Astrocyte of the hippocampus (primary cell): ENCODE results near the gene IL13RA2.

Experiments
- DNase-seq: peaks from one replicate; pipeline ENCODE4 v3.0.0; 2011; ENCODE audit warnings: low read depth, low spot score

IL13RA2 gene, protein sequence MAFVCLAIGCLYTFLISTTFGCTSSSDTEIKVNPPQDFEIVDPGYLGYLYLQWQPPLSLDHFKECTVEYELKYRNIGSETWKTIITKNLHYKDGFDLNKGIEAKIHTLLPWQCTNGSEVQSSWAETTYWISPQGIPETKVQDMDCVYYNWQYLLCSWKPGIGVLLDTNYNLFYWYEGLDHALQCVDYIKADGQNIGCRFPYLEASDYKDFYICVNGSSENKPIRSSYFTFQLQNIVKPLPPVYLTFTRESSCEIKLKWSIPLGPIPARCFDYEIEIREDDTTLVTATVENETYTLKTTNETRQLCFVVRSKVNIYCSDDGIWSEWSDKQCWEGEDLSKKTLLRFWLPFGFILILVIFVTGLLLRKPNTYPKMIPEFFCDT

DNA sequence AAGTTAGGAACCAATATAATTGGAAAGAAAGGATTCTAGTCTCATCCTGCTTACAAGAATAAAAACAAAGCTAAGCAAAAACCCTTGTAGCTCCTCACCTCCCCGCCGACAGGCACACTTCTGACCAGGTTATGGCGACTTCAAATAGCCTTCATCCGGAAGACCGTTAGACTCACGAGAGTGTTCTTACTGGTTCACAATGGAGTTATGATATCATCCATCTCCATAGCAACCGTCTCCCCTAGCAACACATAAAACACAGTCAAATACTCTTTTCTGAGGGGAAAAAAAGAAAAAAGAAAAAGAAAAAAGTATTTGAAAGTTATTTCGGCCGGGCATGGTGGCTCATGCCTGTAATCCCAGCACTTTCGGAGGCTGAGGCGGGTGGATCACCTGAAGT lies at the start of gene IL13RA2:
IL13RA2 (minus strand) TSS at position 162 of the 400 bp plus-strand sequence. CDS start 347 bp downstream, outside the sequence.
- peak; percentile 16 for DNase-seq

DNA sequence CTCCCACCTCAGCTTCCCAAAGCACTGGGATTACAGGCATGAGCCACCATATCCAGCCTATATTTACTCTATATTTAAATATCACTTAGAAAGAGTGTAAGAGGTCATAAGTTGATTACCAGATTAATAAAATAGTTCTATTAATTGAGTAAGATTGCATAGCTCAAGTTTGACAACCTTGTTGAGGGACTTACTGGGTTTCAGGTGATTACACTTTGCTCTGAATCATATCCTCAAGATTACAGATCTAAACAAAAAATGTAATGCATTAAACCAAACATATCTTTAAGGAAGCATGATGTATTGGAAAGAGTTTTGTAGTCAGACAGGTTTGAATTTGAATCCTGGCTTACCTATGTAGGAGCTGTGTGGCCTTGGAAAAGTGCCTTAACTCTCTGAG lies 47.9 kb upstream of the IL13RA2 start:
- no peak for DNase-seq

DNA sequence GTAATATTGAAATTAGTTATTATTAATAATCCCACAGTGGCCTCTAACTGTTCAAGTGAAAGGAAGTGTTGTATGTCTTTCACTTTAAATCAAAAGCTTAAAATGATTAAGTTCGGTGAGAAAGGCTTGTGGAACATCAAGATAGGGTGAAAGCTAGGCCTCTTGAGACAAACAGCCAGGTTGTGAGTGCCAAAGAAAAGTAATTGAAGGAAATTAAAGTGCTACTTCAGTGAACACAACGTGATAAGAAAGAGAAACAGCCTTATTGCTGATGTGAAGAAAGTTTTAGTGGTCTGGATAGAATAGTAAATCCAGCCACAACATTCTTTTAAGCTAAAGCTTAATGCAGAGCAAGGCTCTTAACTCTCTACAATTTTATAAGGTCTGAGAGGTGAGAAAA lies 42.6 kb upstream of the IL13RA2 start:
- DNase-seq = peak; percentile 1

DNA sequence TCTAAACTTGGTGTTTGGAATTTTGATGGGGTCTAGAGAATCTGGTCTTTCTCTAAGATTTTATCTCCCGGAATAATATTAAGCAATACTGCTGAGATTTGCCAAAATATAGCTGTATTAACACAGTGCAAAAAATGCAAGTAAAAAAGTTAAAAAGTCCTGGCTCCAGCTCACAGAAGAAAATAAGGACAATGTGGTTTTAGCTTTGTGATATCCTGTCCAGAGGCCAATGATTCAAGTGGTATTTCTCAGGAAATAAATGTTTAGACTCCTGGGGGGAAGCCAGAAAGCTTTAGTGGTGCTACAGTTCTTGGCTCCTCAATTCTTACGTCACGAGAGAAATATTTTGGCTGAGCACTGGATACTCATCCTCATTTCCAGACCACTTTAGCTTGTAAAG lies 40.9 kb upstream of the IL13RA2 start:
- peak; percentile 54 for DNase-seq

DNA sequence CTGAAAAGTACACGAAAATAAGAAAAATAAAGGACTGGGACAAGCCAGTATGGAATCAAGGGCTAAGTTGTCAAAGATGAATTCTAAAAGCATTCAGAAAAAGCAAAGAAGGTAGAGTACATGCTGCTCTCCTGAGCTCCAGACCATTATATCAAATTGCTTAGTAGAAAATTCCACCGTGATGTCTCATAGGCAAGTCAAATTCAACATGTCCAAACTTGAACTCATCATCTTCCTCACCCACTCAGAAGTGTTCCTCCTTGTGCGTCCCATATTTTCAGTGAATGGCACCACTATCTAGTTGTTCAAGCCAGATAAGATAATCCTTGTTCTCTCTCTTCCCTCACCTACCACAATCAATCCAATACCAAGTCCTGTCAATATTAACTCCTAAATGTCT lies 37.5 kb upstream of the IL13RA2 start:
- no peak for DNase-seq

DNA sequence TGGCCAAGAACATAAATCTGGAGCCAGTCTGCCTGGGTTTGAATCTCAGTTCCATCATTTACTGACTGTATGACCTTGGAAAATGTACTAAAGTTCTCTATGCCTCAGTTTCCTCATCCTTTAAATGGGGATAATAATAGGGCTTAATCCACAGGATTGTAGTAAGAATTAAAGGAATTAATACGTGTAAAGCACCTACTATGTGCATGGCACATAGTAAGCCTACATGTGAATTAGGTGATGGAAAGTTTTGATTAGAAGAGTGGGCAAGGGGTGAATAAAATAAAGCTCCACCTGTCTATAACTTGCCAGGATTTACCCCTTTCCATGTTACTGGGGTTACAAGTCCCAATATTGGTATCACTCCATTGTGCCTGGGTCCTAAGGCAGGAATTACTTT lies 35.8 kb upstream of the IL13RA2 start:
- no peak for DNase-seq

DNA sequence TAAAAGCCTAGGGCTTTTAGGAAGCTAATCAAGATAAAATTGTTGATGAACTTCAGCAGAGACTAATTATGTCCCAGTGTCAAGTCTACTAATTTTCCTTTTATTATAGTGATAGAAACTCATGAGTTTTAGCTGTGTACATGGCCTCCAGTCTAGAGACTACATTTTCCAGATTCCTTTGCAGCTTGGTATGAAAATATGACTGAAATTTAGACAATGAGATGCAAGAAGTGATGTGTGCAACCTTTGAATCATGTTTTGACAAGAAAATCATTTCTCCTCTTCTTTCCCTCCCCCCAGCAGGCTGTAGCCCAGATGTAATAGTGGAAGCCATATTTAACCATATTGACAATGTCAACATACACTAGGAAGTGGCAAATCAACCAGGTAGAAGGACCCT lies 30.3 kb upstream of the IL13RA2 start:
- DNase-seq = no peak

DNA sequence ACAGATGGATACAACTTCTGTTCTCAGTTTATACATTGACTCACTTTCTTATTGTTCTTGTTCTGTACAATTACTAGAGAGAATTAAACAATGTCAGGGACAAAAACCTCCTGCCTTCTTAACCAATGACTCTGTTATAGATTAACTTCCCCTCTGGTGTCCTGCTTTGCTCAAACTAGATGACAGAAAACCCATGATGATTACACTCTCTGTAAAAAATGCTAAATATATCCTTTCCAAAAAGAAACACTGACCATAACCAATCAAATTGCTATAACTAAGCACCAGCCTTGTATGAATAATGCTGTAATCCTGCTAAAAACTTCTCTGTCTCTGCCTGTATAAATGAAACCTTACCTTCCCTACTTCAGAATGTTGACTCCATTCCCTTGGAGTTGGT lies 29.8 kb upstream of the IL13RA2 start:
- no peak for DNase-seq

DNA sequence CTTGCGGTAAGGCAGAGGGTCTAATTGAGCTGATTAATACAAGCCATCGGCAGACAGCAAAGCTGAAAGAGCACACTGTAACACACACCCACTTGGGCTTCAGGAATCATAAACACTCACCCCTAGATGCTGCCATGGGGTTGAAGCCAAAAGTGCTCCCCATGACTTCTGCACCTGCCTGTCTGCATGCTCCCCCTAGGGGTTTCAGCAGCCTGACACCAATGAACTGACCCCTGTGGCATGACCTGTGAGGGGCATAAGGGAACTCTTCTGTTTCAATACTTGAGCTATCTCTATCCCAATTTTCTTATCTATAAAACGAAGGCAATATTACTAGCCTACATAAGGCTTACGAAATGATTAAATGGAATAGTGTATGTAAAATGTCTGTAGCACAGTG lies 23.0 kb upstream of the IL13RA2 start:
- DNase-seq = no peak

DNA sequence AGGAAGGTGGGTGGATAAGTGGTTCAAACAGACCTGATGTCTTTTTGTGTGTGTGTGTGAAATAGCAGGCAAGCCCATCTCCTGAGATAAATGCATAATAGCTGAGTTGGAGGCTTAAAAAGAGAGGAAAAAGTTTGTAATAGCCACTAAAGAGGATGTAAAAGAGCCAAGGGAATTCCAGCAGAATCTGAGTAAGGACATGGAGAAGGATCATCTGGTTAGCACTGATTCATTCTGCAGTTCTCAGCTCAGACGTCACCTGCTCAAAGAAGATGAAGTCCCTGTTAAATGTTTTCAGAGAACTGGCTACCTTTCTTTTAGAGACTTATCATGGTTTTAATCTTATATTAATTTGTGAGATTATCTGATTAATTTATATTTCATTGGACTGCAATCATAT lies 21.0 kb upstream of the IL13RA2 start:
- no peak for DNase-seq

DNA sequence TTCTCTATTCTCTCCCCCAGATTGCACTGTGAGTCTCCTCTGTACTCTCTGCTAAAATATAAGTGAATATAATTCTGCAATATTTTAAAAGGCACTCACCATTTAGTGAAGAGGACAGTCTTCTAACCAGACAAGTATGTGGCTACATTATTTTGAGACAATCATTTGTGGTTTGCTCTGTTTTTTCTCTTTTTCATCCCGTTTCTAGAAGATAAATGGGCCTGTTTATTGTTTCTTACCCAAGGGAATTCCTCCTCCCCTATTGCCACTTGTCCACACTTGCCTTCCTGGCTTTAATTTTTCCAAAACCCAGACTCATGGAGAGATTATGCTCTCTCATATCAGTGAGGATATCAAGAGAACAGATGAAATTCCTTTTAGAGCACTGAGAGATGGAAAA lies 18.6 kb upstream of the IL13RA2 start:
- DNase-seq = no peak

DNA sequence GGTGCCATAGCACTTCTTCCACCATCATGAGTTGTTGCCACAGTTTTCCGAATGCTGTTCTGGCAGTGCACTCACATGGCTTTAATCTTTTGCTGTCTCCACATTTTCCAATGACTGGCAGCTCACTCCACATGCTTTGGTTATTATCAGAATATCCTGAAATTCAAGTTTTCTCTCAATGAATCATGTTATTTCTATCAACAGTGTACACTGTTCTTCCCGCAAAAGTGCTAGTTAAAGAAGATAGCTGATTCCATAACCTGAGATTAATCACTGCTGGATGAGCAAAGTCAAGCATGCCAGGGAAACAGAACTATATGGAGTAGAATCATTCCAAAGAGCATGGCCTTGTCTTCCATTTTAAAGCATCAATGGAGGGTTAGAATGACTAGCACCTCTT lies 14.6 kb upstream of the IL13RA2 start:
- DNase-seq = no peak

DNA sequence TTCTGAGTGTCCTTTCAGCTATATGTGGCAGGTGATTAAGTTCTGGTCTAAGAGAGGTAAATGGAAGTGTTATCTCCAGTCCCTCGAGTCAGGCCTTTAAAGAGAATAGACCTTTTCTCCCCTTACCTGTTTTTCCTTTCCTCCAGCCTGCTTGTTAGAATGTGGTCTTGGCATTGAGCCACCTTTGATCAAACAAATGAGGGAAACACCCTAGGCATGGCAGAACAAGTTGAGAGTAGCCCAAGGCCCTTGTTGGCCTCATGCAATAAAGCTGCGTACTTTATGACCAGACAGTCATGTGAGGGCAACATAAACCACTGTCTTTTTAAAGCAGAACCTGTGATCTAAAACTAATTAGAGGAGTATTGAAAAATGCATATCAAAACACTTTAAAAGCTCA lies 13.2 kb upstream of the IL13RA2 start:
- DNase-seq = no peak

DNA sequence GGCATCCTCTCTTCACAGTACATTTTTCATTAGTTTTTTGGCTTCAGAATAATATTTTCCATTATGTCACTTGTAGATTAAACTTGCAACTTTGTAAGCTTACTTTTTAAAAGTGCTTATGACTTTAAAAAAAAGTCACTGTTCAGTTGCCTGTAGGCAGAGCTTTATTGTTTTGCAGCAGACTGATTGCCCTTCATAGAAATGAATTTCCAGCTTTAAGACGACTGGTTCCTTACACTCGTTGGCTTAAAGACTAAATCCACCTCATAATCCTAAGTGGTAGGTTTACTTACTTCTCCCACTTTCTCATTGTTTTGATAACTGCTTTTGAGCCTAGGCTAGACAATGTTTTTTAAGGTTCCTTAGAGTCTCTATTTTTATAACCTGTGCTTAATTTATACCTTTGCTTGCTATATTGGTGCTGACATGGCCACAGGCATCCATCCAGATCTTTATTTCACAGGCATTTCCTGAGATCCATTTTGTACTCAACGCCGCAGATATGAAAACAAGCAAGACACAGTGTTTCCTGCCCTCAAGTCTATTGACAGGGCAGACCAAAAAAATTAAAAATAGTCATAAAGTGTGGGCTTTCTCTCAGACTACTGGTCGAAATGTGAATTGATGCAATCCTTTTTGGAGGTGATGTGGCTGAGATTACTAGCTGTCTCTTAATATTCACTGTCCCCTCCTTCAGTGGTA lies 12.6 kb upstream of the IL13RA2 start:
- DNase-seq = no peak

DNA sequence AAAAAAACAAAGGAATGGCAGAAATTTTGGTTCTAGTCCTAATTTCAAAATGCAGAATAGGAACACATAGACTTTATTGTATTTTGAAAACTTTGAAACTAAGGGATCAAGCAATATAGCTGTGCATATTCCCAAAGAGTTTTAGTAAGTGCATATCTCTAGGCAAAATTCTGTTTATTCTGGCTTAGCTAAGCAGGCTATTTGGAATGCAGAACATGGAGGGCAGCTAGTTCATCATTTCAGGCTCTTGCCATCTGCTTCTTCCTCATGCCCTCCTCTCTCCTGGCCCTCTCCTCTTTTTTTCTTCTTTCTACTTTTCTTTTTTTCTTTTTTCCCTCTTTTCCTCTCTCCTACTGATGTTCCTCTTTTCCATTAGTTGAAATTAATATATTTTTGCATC lies 12.0 kb upstream of the IL13RA2 start:
- DNase-seq = no peak

DNA sequence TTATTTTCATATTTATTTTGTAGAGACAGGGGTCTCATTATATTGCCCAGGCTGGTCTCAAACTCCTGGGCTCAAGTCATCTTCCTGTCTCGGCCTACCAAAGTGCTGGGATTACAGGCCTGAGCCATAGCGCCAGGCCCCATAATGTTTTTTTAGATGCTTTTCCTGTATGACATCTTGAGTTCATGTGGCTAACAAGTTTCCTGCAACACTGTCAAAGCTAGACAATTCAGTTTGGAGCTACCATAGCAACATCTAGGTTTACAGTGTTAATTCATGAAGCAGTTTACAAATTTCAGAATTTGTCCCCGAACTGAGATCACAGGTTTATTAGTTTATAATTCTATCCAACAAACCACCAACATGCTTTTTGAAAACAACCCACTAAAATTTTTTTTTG lies 6.4 kb upstream of the IL13RA2 start:
- DNase-seq = no peak

DNA sequence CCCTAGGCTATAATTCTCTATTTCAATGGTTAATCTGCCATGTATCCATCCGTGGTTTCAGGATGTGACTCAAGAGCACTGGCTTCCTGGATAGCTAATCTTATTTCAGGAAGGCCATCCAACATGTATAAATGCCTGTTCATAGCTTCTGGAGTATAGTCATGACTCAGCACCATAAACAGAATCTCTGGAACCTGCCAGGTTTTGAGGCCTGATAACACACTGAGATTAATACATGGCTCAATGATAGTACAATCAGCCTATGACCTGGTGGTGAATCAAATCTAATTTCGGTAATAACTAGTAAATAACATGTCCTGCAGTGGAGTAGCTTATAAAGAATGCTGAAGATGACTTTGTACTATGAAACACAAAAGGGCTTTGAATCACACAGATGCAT lies 5.7 kb upstream of the IL13RA2 start:
- peak; percentile 19 for DNase-seq

DNA sequence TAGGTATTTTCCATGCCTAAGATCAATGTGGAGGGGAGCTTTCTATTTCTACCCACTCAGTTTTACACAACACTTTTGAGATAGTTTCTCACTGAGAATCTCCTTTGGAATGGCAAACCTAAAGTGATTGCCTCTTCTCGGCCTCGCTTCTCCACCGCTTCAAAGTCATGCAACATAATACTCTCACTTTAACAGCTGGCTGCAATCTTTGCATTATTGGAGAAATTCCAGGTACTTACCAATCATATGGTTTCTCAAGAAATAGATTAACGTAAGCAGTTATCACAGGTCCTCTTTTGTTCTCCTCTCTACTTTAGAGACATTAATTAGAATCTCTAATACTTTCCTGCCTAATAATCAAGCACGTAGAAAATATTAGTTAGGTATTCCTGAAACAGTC lies 3.7 kb upstream of the IL13RA2 start:
- DNase-seq = no peak

DNA sequence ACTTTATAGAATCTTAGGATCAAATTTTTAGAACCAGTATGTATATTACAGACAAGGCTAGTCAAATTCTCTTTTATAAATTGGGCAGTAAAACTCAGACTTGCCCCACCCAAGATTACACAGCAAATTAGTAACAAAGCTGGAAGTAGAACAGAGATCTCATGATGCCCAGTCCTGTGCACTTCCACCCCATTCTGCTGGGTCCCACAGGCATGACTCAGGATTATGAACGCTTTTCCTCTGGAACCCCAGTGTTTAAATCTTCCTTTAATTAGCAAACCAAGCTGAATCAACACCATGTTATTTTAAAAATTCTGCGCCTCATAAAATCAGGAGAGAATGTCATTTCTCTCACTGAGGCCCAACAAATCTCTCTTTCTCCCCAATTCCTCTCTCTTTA lies 1.5 kb upstream of the IL13RA2 start:
- no peak for DNase-seq

DNA sequence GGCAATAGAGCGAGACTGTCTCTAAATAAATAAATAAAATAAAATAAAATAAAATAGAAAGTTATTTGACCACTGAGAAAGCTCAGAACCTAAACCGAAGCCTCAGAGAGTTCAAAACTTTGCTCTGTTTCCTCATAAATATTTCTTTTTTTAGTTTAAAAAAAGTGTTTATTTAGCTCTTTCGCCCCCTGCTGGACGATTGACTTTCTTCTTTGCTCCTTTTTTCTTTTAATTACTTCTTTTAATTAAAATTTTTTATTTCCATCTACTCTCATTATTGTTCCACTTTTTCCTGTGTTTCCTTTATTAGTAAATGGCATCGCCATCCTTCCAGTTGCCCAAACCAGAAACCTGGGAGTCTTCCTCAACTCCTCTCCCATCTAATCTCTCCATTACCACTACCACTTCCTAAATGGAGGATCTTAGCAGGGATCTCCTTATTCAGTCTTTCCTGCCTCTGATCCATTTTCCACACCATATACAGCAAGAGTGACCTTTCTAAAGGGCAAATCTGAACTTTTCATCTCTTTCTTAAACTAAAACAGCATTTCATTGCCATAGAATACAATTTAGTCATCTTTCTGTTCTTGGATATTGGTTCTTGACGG lies 728 bp upstream of the IL13RA2 start:
- no peak for DNase-seq

DNA sequence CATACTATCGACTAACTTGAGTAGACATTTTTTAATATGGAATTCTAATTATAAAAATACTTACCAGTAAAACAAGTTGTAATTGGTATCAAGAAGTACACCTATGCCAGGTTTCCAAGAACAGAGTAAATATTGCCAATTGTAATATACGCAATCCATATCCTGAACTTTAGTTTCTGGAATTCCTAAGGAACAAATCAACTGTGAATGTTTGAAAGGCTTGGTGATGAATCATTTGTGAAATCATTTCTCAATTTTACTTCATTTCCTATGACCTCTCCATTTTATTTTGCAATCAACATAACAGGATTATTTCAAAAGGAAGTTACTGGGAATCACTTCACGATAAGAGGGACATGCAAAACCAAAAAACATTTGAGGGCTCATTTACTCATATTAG lies 3.7 kb downstream of the IL13RA2 start:
- no peak for DNase-seq

DNA sequence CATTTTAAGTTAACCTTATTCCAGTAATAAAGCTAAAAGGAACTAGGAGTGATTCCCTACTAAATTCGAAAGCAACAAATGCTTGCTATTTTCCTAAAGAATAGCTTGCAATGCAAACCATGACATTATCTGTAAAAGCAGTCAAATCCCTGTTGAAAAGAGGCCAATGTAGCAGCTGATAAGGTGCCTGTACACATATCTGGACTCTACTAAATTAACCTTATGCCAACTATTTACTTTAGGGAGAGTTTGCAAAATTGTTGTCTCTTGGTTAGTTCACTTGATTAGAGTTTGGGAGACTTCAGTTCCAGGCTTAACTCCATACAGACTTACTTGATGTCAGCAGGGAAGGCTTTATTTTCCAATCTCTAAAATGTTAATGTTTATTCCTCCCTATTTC lies 6.0 kb downstream of the IL13RA2 start:
- DNase-seq = no peak

DNA sequence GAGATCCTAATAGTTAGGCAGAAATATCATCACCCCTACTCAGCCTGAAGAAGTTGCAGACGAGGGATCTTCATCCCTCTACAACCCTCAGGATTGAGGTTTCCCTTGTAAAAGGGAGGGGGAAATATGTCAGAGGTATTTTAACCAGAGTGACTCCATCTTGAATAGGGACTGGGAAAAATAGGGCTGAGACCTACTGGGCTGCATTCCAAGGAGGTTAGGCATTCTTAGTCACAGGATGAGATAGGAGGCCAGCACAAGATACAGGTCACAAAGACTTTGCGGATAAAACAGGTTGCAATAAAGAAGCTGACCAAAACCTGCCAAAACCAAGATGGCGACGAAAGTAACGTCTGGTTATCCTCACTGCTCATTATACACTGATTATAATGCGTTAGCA lies 17.5 kb downstream of the IL13RA2 start:
- DNase-seq = no peak
